HG03025 (cell line): ENCODE measurements around the gene LCMT1.
"Not testable (repeated sequence)": the region's sequence is repeated elsewhere in the genome, so short reads cannot be mapped to it uniquely, and the experiment has no call there.

ENCODE experiments used
- ATAC-seq: cut with Tn5 transposase; IDR thresholded peaks from one replicate; pipeline ENCODE4 v1.9.1; 2021; ENCODE audit warnings: mild to moderate bottlenecking, moderate library complexity; ENCODE audit not compliant: unreplicated experiment, low FRiP score

LCMT1 gene

GRCh38 chr16:25111403-25112166 is at the start of gene LCMT1:
Gene LCMT1 (plus strand): TSS chr16:25111742. CDS start chr16:25111884, 142 bp downstream.
- ATAC-seq: peak; percentile 96

GRCh38 chr16:25063102-25063501 is 48.4 kb upstream of the LCMT1 start:
- no peak for ATAC-seq

GRCh38 chr16:25063865-25064264 is 47.7 kb upstream of the LCMT1 start:
- ATAC-seq: no peak

- not testable (repeated sequence) for ATAC-seq
Observed at GRCh38 chr16:25064281-25064680, 47.3 kb upstream of the LCMT1 start.

GRCh38 chr16:25064937-25065336 is 46.6 kb upstream of the LCMT1 start:
- ATAC-seq: no peak

GRCh38 chr16:25065899-25066298 is 45.6 kb upstream of the LCMT1 start:
- no peak for ATAC-seq

- ATAC-seq: no peak
Observed at GRCh38 chr16:25066426-25066746, 45.2 kb upstream of the LCMT1 start.

GRCh38 chr16:25066747-25067631 is 44.6 kb upstream of the LCMT1 start:
- ATAC-seq: no peak

GRCh38 chr16:25073854-25074253 is 37.7 kb upstream of the LCMT1 start:
- no peak for ATAC-seq

- no peak for ATAC-seq
Observed at GRCh38 chr16:25078386-25078978, 33.1 kb upstream of the LCMT1 start.

- no peak for ATAC-seq
Observed at GRCh38 chr16:25079637-25080378, 31.7 kb upstream of the LCMT1 start.

- ATAC-seq: no peak
Observed at GRCh38 chr16:25080420-25081131, 31.0 kb upstream of the LCMT1 start.

GRCh38 chr16:25081702-25082101 is 29.8 kb upstream of the LCMT1 start:
- no peak for ATAC-seq

- no peak for ATAC-seq
Observed at GRCh38 chr16:25083065-25083464, 28.5 kb upstream of the LCMT1 start.

- no peak for ATAC-seq
Observed at GRCh38 chr16:25083701-25084100, 27.8 kb upstream of the LCMT1 start.

GRCh38 chr16:25084797-25085196 is 26.7 kb upstream of the LCMT1 start:
- no peak for ATAC-seq

GRCh38 chr16:25087761-25088160 is 23.8 kb upstream of the LCMT1 start:
- no peak for ATAC-seq

GRCh38 chr16:25089351-25089750 is 22.2 kb upstream of the LCMT1 start:
- ATAC-seq: no peak

- ATAC-seq: no peak
Observed at GRCh38 chr16:25092441-25092840, 19.1 kb upstream of the LCMT1 start.
